ENCODE results near the gene ACAP1. TPM values are rescaled to one million over a fixed set of nuclear protein-coding genes. Genes with fewer than 3 reads are reported as not detected.

Gene ACAP1
- total RNA-seq, 1 experiment from 2014 or later = 8.8 TPM

- TF ChIP-seq CTCF (IDR thresholded peaks at IDR 0.05 in 2 of 3, conservative IDR thresholded peaks at IDR 0.05 in 1 of 3; ENCODE audit: borderline replicate concordance in 1 of 3, insufficient read depth in 1 of 3, low read depth in 2 of 3, low read length in 2 of 3) (no peak), MAX (IDR thresholded peaks at IDR 0.05) (peak; percentile 7; the same call in 1 of the 2 replicates)
These were observed 56.6 kb downstream of the ACAP1 start (continued) for GRCh38 chr17:7392696-7393612.

GRCh38 chr17:7393613-7394451 is 57.5 kb downstream of the ACAP1 start:
- ChIA-PET CTCF (interaction anchor here (0.6 to 1.8 kb wide), 4 partner anchors 10 to 167 kb away, joined by 3 to 9 read pairs (median 6); partner anchors contain the start of genes TMEM256 and TNK1), POLR2A (interaction anchor here (0.6 to 1.4 kb wide), 4 partner anchors 8 to 177 kb away, joined by 3 to 22 read pairs (median 4); partner anchors contain the start of genes TMEM256 and TNK1), RAD21 (ENCODE audit: low non-redundant PET in 1 of 2, low total read pairs in 2 of 2, uncharacterized antibody in 2 of 2, unreplicated experiment in 2 of 2) (interaction anchor here in 1 of 2 experiments (1.0 kb wide), 1 partner anchor 41 kb away, joined by 3 read pairs; the partner anchor contains the start of gene TMEM102)
- intact Hi-C loops (cut with micrococcal nuclease) = loop anchor here (1.0 to 5.0 kb wide), 2 partner anchors 37 to 43 kb away; partner anchors contain the start of gene TMEM95
- TF ChIP-seq CTCF (IDR thresholded peaks at IDR 0.05 in 2 of 3, conservative IDR thresholded peaks at IDR 0.05 in 1 of 3; ENCODE audit: borderline replicate concordance in 1 of 3, insufficient read depth in 1 of 3, low read depth in 2 of 3, low read length in 2 of 3) (peak in 2 of 3 experiments; percentile 23 to 24; a peak in 2 of 6 replicates), MAX (IDR thresholded peaks at IDR 0.05) (peak; percentile 36; the same call in 1 of the 2 replicates), YY1 (IDR thresholded peaks at IDR 0.05; ENCODE audit: extremely low read depth, insufficient replicate concordance, low read depth, low read length) (no peak)
- Histone ChIP-seq H3K4me2 (ENCODE audit: low read length) (peak overlapping the region; percentile 97), H3K27ac (ENCODE audit: low read depth, low read length) (peak overlapping the region; percentile 93), H3K9me2 (ENCODE audit: insufficient read depth) (no peaks in the 10 kb centered on the region), H2AFZ (ENCODE audit: low read depth, low read length, poor library complexity, severe bottlenecking) (no peak overlapping the region), H3K9me3 (ENCODE audit: control insufficient read depth in 1 of 2, insufficient read depth in 1 of 2, low read depth in 1 of 2, low read length in 2 of 2) (no peaks in the 10 kb centered on the region), H3K9ac (ENCODE audit: low read length) (peak overlapping the region; percentile 75), H3K36me3 (ENCODE audit: control insufficient read depth in 1 of 2, insufficient read depth in 2 of 2, low read length in 2 of 2) (peaks cover 10 to 17% of the 10 kb centered on the region in 2 experiments; a peak in 3 of 4 replicates), H3K4me3 (replicated peaks in 1 of 2; ENCODE audit: low read depth in 1 of 2, low read length in 2 of 2) (peak overlapping the region; percentile 58 to 84), H3K27me3 (ENCODE audit: insufficient read depth, low read length) (no peaks in the 10 kb centered on the region), H3K4me1 (ENCODE audit: control insufficient read depth in 1 of 2, insufficient read depth in 2 of 2, low read length in 2 of 2) (peaks cover 7 to 22% of the 10 kb centered on the region in 2 experiments; a peak in 3 of 4 replicates), H3K79me2 (ENCODE audit: insufficient read depth, low read length) (0 out of 2 replicates have a peak, but pooled peaks cover 7% of the 10 kb centered on the region), H4K20me1 (ENCODE audit: insufficient read depth) (no peaks in the 10 kb centered on the region)
- ATAC-seq (peak; percentile 35), DNase-seq (ENCODE audit: low read depth, low spot score) (no peak)
- TSS peak; percentile 38 for BruUV-seq (replicated peaks)

Data from HCT116 (cell line).